Measurements from ENCODE around the gene HCFC1R1. TPM values are rescaled to one million over a fixed set of nuclear protein-coding genes. Genes with fewer than 3 reads are reported as not detected.
A peak's percentile ranks its signal among the peaks of the same experiment; 100 is the strongest.

Gene HCFC1R1
- polyA plus RNA-seq, 3 donors = 16.7 to 27.1 (median 19.9) TPM

DNA sequence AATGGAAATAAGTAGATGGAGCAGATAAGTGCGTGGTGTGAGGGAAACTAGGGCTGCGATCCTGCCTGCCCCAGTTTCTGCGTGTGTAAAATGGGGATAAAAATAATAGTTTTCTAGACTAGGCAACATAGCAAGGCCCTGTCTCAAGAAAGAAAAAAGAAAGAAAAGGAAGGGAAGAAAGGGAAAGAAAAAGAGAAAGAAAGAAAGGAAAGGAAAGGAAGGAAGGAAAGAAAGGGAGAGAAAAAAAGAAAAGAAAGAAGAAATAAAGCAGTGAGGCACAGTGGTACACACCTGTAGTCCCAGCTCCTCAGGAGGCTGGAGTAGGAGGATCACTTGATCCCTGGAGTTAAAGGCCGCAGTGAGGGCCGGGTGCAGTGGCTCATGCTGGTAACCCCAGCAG lies 41.3 kb downstream of the HCFC1R1 start:
- 100% methylated on average over 2 of the region's 5 CpGs for WGBS (ENCODE audit: insufficient coverage)
- Mint-ChIP-seq H3K27ac (no peak overlapping the region), H3K27me3 (ENCODE audit: low read depth in 3 of 3) (peaks cover 3 to 16% (median 4%) of the 10 kb centered on the region in 3 donors), H3K4me1 (peaks cover 28% of the 10 kb centered on the region), H3K36me3 (no peaks in the 10 kb centered on the region), H3K9me3 (no peaks in the 10 kb centered on the region), H3K4me3 (no peak overlapping the region)
- Histone ChIP-seq H3K27ac (ENCODE audit: low read depth in 1 of 2, low read length in 2 of 2) (no peak overlapping the region), H3K36me3 (replicated peaks in 1 of 2; ENCODE audit: control insufficient read depth in 1 of 2, insufficient read depth in 2 of 2, low read length in 2 of 2) (no peaks in the 10 kb centered on the region), H3K9me3 (replicated peaks in 1 of 2; ENCODE audit: control insufficient read depth in 1 of 2, insufficient read depth in 1 of 2, low read length in 2 of 2) (no peaks in the 10 kb centered on the region), H3K4me1 (ENCODE audit: control insufficient read depth in 1 of 2, insufficient read depth in 2 of 2, low read length in 2 of 2) (peaks cover 22 to 29% of the 10 kb centered on the region in 2 donors), H3K27me3 (ENCODE audit: control insufficient read depth in 2 of 2, insufficient read depth in 2 of 2, low read length in 2 of 2) (no peaks in the 10 kb centered on the region), H3K4me3 (replicated peaks in 1 of 3; ENCODE audit: low read depth in 2 of 3, low read length in 3 of 3) (no peak overlapping the region), H3K4me2 (replicated peaks; ENCODE audit: extremely low read depth, low read length, poor library complexity, severe bottlenecking) (no peak overlapping the region), H3K79me2 (ENCODE audit: insufficient read depth, low read length) (peaks cover 11% of the 10 kb centered on the region), H2AFZ (ENCODE audit: insufficient read depth, low read depth, low read length, poor library complexity, severe bottlenecking) (no peak overlapping the region), H4K20me1 (ENCODE audit: insufficient read depth, low read length) (no peaks in the 10 kb centered on the region), H3K9ac (ENCODE audit: insufficient read depth, low read length, poor library complexity, severe bottlenecking) (no peak overlapping the region)
- no peak for DNase-seq
- intact Hi-C loops (cut with micrococcal nuclease) = loop anchor here in 1 of 2 donors (2.0 kb wide), 1 partner anchor 14 kb away; the partner anchor contains the start of gene PAQR4
- TF ChIP-seq, protein P1, sequence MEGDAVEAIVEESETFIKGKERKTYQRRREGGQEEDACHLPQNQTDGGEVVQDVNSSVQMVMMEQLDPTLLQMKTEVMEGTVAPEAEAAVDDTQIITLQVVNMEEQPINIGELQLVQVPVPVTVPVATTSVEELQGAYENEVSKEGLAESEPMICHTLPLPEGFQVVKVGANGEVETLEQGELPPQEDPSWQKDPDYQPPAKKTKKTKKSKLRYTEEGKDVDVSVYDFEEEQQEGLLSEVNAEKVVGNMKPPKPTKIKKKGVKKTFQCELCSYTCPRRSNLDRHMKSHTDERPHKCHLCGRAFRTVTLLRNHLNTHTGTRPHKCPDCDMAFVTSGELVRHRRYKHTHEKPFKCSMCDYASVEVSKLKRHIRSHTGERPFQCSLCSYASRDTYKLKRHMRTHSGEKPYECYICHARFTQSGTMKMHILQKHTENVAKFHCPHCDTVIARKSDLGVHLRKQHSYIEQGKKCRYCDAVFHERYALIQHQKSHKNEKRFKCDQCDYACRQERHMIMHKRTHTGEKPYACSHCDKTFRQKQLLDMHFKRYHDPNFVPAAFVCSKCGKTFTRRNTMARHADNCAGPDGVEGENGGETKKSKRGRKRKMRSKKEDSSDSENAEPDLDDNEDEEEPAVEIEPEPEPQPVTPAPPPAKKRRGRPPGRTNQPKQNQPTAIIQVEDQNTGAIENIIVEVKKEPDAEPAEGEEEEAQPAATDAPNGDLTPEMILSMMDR (IDR thresholded peaks at IDR 0.05) = no peak

DNA sequence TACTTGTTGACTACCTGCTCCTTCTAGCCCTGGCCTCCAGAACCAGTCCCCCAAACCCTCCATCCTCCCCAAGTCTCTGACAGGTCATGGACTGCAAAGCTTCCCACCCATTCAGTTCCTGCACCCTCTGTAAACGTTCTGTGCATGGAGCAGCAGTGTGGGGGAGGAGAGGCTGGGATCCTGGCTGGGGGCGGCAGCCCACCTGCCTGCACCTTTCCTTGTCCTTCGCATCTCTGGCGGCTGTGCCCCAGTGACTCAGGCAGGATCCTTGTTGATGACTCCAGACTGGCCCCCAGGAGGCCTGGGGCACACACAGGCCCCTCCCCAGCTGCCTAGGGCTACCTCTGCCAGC lies 41.9 kb downstream of the HCFC1R1 start:
- Histone ChIP-seq H3K4me1 (ENCODE audit: control insufficient read depth in 1 of 2, insufficient read depth in 2 of 2, low read length in 2 of 2) (peaks cover 22 to 29% of the 10 kb centered on the region in 2 donors), H3K4me2 (replicated peaks; ENCODE audit: extremely low read depth, low read length, poor library complexity, severe bottlenecking) (no peak overlapping the region), H3K27ac (ENCODE audit: low read depth in 1 of 2, low read length in 2 of 2) (no peak overlapping the region), H4K20me1 (ENCODE audit: insufficient read depth, low read length) (no peaks in the 10 kb centered on the region), H3K9ac (ENCODE audit: insufficient read depth, low read length, poor library complexity, severe bottlenecking) (no peak overlapping the region), H3K4me3 (replicated peaks in 1 of 3; ENCODE audit: low read depth in 2 of 3, low read length in 3 of 3) (no peak overlapping the region), H3K79me2 (ENCODE audit: insufficient read depth, low read length) (peaks cover 11% of the 10 kb centered on the region), H3K27me3 (ENCODE audit: control insufficient read depth in 2 of 2, insufficient read depth in 2 of 2, low read length in 2 of 2) (no peaks in the 10 kb centered on the region), H2AFZ (ENCODE audit: insufficient read depth, low read depth, low read length, poor library complexity, severe bottlenecking) (no peak overlapping the region), H3K9me3 (replicated peaks in 1 of 2; ENCODE audit: control insufficient read depth in 1 of 2, insufficient read depth in 1 of 2, low read length in 2 of 2) (no peaks in the 10 kb centered on the region), H3K36me3 (replicated peaks in 1 of 2; ENCODE audit: control insufficient read depth in 1 of 2, insufficient read depth in 2 of 2, low read length in 2 of 2) (no peaks in the 10 kb centered on the region)
- H3K4me1 Mint-ChIP-seq = peaks cover 28% of the 10 kb centered on the region
- TF ChIP-seq, protein P1 (IDR thresholded peaks at IDR 0.05) = no peak
- peak overlapping the region in 1 of 7 donors; percentile 59 for H3K27ac Mint-ChIP-seq
- no peak for DNase-seq
- no peaks in the 10 kb centered on the region for H3K36me3 Mint-ChIP-seq
- intact Hi-C loops (cut with micrococcal nuclease) = loop anchor here in 1 of 2 donors (2.0 kb wide), 1 partner anchor 13 kb away; the partner anchor contains the start of gene PAQR4
- no peak overlapping the region for H3K4me3 Mint-ChIP-seq
- no CpG with 5 or more reads among the region's 4 CpGs for WGBS (ENCODE audit: insufficient coverage)
- no peaks in the 10 kb centered on the region for H3K9me3 Mint-ChIP-seq
- H3K27me3 Mint-ChIP-seq (ENCODE audit: low read depth in 3 of 3) = peaks cover 3 to 14% (median 4%) of the 10 kb centered on the region in 3 donors

Data from CD14-positive monocyte (primary cell).